HG03108 (cell line): ENCODE results near the gene ATL2.

Experiments used
- ATAC-seq: cut with Tn5 transposase; IDR thresholded peaks from one replicate; pipeline ENCODE4 v1.9.1; 2021; ENCODE audit warnings: moderate library complexity; ENCODE audit not compliant: unreplicated experiment

ATL2 gene

GRCh38 chr2:38255211-38255610 is 121.9 kb downstream of the ATL2 start:
- ATAC-seq = no peak

GRCh38 chr2:38254796-38255195 is 122.3 kb downstream of the ATL2 start:
- no peak for ATAC-seq

- ATAC-seq = no peak
These were observed 125.1 kb downstream of the ATL2 start for GRCh38 chr2:38251940-38252339.

GRCh38 chr2:38248707-38249106 is 128.4 kb downstream of the ATL2 start:
- ATAC-seq = no peak

GRCh38 chr2:38248255-38248654 is 128.8 kb downstream of the ATL2 start:
- no peak for ATAC-seq

GRCh38 chr2:38246105-38246504 is 131.0 kb downstream of the ATL2 start:
- ATAC-seq = no peak

GRCh38 chr2:38245114-38245641 is 131.9 kb downstream of the ATL2 start:
- ATAC-seq = no peak

- no peak for ATAC-seq
These were observed 132.8 kb downstream of the ATL2 start for GRCh38 chr2:38244301-38244700.
